GM19438 (cell line): Measurements from ENCODE around the gene CNTNAP2.

Experiments
- ATAC-seq: cut with Tn5 transposase; IDR thresholded peaks from one replicate; pipeline ENCODE4 v1.9.1; 2021; ENCODE audit warnings: low read depth; ENCODE audit not compliant: unreplicated experiment

The CNTNAP2 gene

DNA sequence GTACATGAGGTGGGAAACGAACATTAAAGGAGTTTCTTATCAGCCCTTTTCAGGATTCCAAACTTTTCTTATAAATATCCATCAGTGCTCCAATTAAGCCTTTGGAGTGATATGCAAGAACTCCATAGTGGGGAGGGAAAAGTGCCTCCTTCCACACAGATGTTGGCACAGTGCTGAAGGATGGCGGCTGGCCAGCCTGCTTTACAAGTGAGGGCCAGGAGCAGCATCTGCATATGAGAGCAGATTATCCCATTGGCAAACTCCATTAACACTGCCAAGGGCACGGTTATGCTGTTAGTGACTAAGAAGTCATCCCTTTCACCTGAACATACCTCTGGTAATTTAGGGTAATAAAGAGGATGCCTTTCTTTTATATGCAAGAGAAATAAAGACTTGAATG, 543.1 kb downstream of the CNTNAP2 start:
- no peak for ATAC-seq

GRCh38 chr7:146660839-146661238, 544.2 kb downstream of the CNTNAP2 start:
- ATAC-seq = no peak

DNA sequence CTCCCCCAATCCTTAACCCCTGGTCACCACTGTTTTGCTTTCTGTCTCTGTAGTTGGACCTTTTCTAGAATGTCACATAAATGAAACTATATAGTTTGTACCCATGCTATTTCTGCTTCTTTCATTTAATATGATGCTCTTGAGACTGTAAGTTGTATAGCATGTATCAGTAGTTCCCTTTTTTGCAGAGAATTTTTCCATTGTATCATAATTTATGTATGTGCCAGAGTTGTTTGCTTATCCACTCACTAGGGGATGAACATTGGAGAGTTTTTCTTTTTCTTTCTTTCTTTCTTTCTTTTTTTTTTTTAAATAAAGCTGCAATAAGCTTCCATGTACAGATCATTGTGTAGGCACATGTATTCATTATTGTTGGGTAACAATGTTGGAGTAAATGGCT, 544.8 kb downstream of the CNTNAP2 start:
- ATAC-seq = no peak

GRCh38 chr7:146661929-146662328, 545.3 kb downstream of the CNTNAP2 start:
- no peak for ATAC-seq

DNA sequence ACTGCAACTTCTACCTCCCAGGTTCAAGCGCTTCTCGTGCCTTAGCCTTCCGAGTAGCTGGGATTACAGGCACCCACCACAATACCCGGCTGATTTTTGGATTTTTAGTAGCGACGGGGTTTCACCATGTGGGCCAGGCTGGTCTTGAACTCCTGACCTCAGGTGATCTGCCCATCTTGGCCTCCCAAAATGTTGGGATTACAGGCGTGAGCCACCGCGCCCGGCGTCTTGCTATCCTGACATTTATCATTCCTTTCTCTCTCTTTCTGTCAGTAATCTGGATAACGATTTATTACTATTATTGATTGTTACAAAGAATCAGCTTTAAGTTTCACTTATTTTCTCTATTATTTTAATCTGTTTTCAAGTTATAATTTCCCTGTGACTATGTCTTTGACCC, 548.4 kb downstream of the CNTNAP2 start:
- no peak for ATAC-seq

GRCh38 chr7:146670532-146670931, 553.9 kb downstream of the CNTNAP2 start:
- no peak for ATAC-seq

GRCh38 chr7:146681487-146681886, 564.9 kb downstream of the CNTNAP2 start:
- no peak for ATAC-seq

GRCh38 chr7:146683439-146683838, 566.8 kb downstream of the CNTNAP2 start:
- no peak for ATAC-seq

DNA sequence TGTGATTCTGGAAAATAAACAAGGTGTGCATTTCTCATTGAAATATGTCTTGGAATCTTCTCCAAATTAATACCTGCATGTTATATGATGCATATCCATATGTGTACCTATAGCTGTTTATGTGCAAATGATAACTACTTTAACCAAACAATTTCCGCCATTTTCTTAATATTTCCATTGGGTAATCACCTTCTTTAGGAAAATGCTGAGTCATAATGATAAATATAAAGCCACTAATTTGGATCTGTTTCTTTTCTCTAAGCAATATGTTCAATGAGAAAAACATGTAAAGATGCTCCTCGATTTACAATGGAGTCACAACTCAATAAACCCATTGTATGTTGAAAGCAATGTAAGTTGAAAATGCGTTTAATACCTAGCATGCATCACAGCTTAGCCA, 574.4 kb downstream of the CNTNAP2 start:
- ATAC-seq = no peak

DNA sequence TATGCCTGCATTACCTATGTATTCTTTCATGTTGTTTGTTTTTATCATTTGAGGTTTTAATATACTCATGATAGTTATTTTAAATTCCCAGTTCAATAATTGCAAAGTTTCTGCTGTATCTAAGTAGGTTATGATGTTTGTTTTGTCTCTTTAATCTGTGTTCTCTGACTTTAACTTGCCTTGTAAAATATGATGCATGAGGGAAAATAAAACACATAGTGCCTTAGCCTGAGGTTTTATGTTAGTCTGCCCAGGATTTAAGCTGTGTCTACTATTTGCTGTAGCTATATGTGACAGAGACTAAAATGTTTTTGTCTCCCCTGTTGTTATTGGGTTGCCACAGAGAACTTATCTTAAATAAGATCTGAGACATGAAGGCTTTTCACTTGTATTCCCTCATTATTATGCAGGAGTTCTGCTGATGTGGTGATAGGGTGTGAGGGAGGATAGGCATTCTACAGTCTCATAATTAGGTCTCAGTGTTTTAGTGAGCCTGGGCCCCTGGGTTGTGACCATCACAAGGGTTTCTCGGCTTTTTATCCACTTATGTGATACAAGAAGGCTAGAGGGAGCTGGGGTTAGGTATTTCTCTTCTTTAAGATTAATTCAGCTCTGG, 582.5 kb downstream of the CNTNAP2 start:
- no peak for ATAC-seq

GRCh38 chr7:146700015-146700560, 583.5 kb downstream of the CNTNAP2 start:
- ATAC-seq = no peak

- ATAC-seq = no peak
Measured at GRCh38 chr7:146701166-146701565, 584.6 kb downstream of the CNTNAP2 start.

DNA sequence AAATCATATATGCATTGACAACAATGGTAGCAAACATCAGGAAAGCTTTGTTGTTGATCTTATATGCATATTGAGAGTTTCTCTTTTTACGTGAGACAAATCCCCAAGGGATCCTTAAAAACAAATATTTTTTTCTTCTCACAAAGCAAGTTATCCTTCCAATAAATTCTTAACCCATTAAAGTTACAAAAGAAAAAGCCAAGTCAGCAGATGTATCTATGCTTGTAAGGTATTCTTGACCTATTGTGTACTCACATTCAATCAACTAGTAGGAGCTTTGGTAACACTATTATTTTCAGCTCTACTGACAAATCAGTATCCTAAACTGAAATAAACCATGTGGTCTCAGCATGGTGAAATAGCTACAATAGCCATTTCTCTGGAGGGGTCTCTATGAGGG, 586.3 kb downstream of the CNTNAP2 start:
- no peak for ATAC-seq

DNA sequence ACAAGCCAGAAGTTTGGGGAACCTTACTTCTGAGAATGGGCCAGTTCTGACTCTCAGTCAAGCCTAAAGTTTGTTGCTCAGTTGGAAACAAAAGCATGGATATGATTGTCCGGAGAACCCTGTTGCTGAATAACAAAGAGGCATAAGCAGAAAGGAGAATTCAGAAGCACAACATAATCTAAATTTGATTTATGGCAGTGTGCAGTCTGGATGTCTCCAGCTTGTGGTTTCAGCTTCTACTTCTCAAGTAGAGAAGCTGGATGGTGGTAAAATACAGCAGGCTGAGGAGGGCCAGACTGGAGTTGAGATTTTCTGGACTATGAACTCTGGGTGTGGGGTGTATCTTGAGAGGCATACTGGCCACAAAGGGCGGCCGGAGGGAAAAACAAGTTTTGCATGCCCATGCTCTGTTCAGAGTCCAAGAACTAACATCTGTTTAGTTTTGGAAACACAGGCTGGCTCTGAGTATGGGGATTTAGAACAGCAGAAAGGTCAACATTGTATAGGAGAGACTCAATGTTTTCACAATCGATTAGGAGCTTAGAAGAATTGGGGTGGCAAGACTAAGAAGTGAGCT, 592.9 kb downstream of the CNTNAP2 start:
- no peak for ATAC-seq

DNA sequence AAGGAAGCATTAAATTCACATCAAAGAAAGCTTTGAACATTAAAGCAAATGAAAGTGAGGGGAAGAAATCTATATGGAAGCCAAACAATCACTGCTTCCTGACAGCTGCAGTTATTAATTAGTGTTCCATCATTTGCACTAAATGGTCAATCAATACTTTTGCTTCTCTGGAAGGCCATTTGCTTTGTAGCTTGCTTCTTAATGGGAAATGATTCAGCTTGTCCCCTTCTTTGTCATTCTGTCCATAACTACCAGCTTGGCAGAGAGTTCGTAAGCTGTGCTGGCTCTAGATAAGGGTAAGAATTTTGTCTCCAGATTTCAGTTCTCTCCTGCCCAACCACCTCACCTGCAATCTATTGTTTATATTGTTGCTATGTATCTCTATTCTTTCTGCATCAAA, 596.6 kb downstream of the CNTNAP2 start:
- ATAC-seq = no peak

- no peak for ATAC-seq
Measured at GRCh38 chr7:146713934-146714333, 597.3 kb downstream of the CNTNAP2 start.

GRCh38 chr7:146720195-146720594, 603.6 kb downstream of the CNTNAP2 start:
- no peak for ATAC-seq

GRCh38 chr7:146722986-146723385, 606.4 kb downstream of the CNTNAP2 start:
- no peak for ATAC-seq

GRCh38 chr7:146725520-146725919, 608.9 kb downstream of the CNTNAP2 start:
- no peak for ATAC-seq

- no peak for ATAC-seq
Measured at GRCh38 chr7:146728141-146728540, 611.5 kb downstream of the CNTNAP2 start.

- no peak for ATAC-seq
Measured at GRCh38 chr7:146728611-146729010, 612.0 kb downstream of the CNTNAP2 start.

- no peak for ATAC-seq
Measured at GRCh38 chr7:146731185-146731584, 614.6 kb downstream of the CNTNAP2 start.
